ENCODE results near the gene NACC1. TPM values are rescaled to one million over a fixed set of nuclear protein-coding genes. Genes with fewer than 3 reads are reported as not detected.

NACC1 gene
- total RNA-seq, 1 experiment from 2014 or later = 55.9 TPM

DNA sequence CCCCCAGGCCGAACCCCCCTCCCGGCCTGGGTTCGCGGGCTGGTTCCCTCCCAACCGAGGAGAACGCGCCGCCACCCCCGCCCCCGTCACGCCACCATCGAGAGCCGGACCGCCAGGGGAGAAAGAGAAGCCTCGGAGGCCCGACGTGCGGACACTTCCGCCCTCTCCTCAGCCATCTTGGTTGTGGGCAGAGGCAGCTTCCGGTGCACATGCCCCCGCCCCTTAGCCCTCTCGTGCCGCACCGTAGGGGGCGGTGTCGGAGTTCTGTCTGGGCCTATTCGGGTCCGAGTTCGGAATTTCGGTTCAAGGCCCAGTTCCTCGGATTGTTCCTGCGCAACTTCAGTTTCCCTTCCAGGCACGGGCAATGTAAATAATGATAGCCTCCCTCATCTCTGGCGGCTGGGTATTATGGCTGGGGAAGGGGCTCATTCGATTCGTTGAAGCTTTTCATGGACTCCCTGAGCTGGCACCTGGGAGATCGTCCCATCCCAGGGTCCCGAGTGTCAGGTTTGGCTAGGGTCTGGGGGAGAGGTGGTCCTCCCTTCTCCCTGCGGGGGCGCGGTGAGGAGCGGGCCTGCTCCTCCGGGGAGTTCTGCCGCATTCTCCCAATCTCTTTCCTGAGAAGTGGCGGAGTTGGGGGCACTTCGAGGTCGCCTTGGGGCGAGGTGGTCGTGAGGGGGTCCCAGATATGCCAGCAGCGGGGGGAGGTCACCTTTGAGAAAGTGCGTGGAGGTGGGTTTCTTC, 32.3 kb downstream of the NACC1 start, which contains the start of the genes IER2 and STX10:
TSS of gene IER2 (plus strand) at position 225 of the 744 bp plus-strand sequence. CDS start 2,776 bp downstream, outside the sequence.
TSS of gene STX10 (minus strand) at position 189 of the 744 bp plus-strand sequence. CDS start 202 bp downstream, outside the sequence.
- peaks cover 47% of the 10 kb centered on the region for H3K36me3 Mint-ChIP-seq (ENCODE audit: insufficient read depth, unreplicated experiment)
- DNase-seq (ENCODE audit: unreplicated experiment) = peak; percentile 97
- TF ChIP-seq, protein P1, sequence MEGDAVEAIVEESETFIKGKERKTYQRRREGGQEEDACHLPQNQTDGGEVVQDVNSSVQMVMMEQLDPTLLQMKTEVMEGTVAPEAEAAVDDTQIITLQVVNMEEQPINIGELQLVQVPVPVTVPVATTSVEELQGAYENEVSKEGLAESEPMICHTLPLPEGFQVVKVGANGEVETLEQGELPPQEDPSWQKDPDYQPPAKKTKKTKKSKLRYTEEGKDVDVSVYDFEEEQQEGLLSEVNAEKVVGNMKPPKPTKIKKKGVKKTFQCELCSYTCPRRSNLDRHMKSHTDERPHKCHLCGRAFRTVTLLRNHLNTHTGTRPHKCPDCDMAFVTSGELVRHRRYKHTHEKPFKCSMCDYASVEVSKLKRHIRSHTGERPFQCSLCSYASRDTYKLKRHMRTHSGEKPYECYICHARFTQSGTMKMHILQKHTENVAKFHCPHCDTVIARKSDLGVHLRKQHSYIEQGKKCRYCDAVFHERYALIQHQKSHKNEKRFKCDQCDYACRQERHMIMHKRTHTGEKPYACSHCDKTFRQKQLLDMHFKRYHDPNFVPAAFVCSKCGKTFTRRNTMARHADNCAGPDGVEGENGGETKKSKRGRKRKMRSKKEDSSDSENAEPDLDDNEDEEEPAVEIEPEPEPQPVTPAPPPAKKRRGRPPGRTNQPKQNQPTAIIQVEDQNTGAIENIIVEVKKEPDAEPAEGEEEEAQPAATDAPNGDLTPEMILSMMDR (IDR thresholded peaks at IDR 0.05; ENCODE audit: unreplicated experiment) = peak; percentile 25
- ChIA-PET CTCF (interaction anchor here (0.6 to 1.4 kb wide), 10 partner anchors 8 to 579 kb away, joined by 3 to 6 read pairs (median 3); no protein-coding TSS in a partner anchor), POLR2A (interaction anchor here (0.8 to 4.0 kb wide), 11 partner anchors 14 to 204 kb away, joined by 3 to 53 read pairs (median 4); partner anchors contain the start of genes NACC1 and TRMT1)
- H3K9me3 Mint-ChIP-seq (ENCODE audit: unreplicated experiment) = no peaks in the 10 kb centered on the region
- H3K27ac Mint-ChIP-seq (ENCODE audit: low read depth, unreplicated experiment) = peak within 1 kb of the TSS; percentile 92
- no TSS peak for BruUV-seq (replicated peaks)
- H3K27me3 Mint-ChIP-seq (ENCODE audit: insufficient read depth, unreplicated experiment) = no peaks in the 10 kb centered on the region
- H3K4me1 Mint-ChIP-seq (ENCODE audit: insufficient read depth, unreplicated experiment) = peaks cover 11% of the 10 kb centered on the region
- peak within 1 kb of the TSS; percentile 82 for H3K4me3 Mint-ChIP-seq (ENCODE audit: unreplicated experiment)
- intact Hi-C loops (cut with micrococcal nuclease) = loop anchor here (1.0 to 10.0 kb wide), 3 partner anchors 32 to 111 kb away; partner anchors contain the start of gene NACC1

DNA sequence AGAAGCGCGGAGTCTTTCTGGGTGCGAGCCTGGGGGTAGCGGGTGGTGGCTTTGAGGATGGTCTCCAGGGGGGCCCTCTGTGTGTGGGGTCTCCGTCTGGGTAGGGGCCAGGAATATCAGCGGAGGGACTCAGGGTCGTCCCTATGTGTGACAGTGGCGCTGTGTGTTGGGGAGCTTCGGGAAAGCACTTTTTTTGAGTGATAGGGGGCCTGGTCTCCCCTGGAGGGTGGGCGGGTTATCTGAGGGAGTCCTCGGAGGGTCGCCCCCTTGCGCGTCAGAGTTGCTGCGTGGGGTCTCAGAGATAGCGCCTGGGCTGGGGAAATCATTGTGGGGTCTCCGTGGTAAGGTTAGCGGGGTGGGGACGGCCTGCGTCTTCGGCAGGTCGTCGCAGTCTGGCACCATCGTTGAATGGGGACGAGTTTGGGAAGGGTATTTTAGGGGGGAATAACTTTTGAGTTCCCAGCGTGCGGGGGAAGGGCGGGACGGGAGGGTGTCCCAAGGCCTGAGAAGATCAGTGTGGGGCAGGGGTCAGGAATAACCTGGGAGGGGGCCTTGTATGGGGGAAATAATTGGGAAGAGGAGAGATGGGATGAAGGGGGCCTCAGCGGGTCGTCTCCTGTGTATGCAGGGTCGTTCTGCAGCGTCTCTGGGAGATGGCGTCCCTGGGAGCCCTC, 33.0 kb downstream of the NACC1 start:
- POLR2A ChIA-PET = interaction anchor here (0.8 to 4.0 kb wide), 8 partner anchors 13 to 127 kb away, joined by 3 to 53 read pairs (median 8); partner anchors contain the start of gene NACC1
- Mint-ChIP-seq H3K4me3 (ENCODE audit: unreplicated experiment) (peak overlapping the region; percentile 82), H3K9me3 (ENCODE audit: unreplicated experiment) (no peaks in the 10 kb centered on the region), H3K4me1 (ENCODE audit: insufficient read depth, unreplicated experiment) (peaks cover 11% of the 10 kb centered on the region), H3K27ac (ENCODE audit: low read depth, unreplicated experiment) (peak overlapping the region; percentile 92), H3K36me3 (ENCODE audit: insufficient read depth, unreplicated experiment) (peaks cover 50% of the 10 kb centered on the region), H3K27me3 (ENCODE audit: insufficient read depth, unreplicated experiment) (no peaks in the 10 kb centered on the region)
- CTCF ChIA-PET = interaction anchor here (0.9 to 1.4 kb wide), 6 partner anchors 27 to 579 kb away, joined by 3 to 6 read pairs (median 3); no protein-coding TSS in a partner anchor
- intact Hi-C loops (cut with micrococcal nuclease) = loop anchor here (1.0 to 10.0 kb wide), 3 partner anchors 32 to 110 kb away; partner anchors contain the start of gene NACC1
- no peak for DNase-seq (ENCODE audit: unreplicated experiment)
- TF ChIP-seq, protein P1 (IDR thresholded peaks at IDR 0.05; ENCODE audit: unreplicated experiment) = no peak
- BruUV-seq (replicated peaks) = TSS peak; percentile 54

DNA sequence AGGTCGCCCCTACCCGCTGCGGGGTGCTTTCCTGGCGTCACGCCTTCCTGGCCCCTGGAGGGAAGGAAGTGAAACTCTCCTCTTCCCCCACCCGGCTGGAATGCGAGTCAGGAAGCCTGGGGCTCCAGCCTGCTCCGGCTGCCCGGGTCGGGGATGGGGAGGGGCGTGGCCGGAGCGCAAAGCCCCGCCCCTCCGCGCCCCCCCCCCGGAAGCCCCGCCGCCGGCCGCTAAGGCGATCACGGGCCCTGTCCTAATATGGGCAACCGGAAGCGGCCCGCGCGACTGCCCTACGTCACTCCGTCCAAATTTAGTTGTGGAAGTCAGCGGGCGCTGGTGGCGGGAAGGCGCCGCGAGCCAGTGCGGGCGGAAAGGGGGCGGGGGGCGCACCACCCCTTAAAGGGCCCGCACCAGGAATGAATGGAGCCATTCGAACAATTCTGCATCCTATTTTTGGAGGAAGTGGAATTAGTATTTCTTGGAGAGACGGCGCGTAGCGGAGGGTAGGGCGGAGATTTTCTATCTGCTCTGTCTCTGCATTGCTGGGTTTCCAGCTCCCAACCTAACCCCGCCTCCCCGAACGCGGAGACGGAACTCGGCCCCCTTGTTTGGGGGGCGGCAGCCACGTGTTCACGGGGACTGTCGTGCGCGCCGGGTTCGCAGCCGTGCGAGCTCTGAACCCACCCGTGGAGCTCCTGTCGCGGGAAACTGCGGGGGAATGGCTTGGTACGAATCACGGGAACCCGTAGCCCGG, 33.7 kb downstream of the NACC1 start:
- peak; percentile 98 for DNase-seq (ENCODE audit: unreplicated experiment)
- no TSS peak for BruUV-seq (replicated peaks)
- peak overlapping the region; percentile 92 for H3K27ac Mint-ChIP-seq (ENCODE audit: low read depth, unreplicated experiment)
- H3K27me3 Mint-ChIP-seq (ENCODE audit: insufficient read depth, unreplicated experiment) = no peaks in the 10 kb centered on the region
- intact Hi-C loops (cut with micrococcal nuclease) = loop anchor here (2.0 to 10.0 kb wide), 2 partner anchors 33 to 83 kb away; partner anchors contain the start of gene NACC1
- peaks cover 11% of the 10 kb centered on the region for H3K4me1 Mint-ChIP-seq (ENCODE audit: insufficient read depth, unreplicated experiment)
- H3K9me3 Mint-ChIP-seq (ENCODE audit: unreplicated experiment) = no peaks in the 10 kb centered on the region
- TF ChIP-seq, protein P1 (IDR thresholded peaks at IDR 0.05; ENCODE audit: unreplicated experiment) = no peak
- ChIA-PET POLR2A (interaction anchor here (0.5 to 2.8 kb wide), 30 partner anchors 13 to 707 kb away, joined by 3 to 101 read pairs (median 4); partner anchors contain the start of genes DNASE2, FARSA, JUNB and NACC1), CTCF (interaction anchor here (0.6 to 1.6 kb wide), 9 partner anchors 20 to 757 kb away, joined by 3 to 10 read pairs (median 3); no protein-coding TSS in a partner anchor)
- peaks cover 55% of the 10 kb centered on the region for H3K36me3 Mint-ChIP-seq (ENCODE audit: insufficient read depth, unreplicated experiment)
- H3K4me3 Mint-ChIP-seq (ENCODE audit: unreplicated experiment) = peak overlapping the region; percentile 82
